H9 (cell line): ENCODE results near the gene ANKRD34A. TPM values are rescaled to one million over a fixed set of nuclear protein-coding genes. Genes with fewer than 3 reads are reported as not detected.

Source experiments
- DNase-seq: peaks from one replicate; pipeline ENCODE4 v3.0.0-alpha.2; 2017
- H2AFZ ChIP-seq: one replicate; pipeline ENCODE4 v1.6.1; 2013; ENCODE audit warnings: mild to moderate bottlenecking, low read length, control low read depth, moderate library complexity
- H2AK5ac ChIP-seq: 2 replicates; pipeline ENCODE4 v1.6.1; 2013; ENCODE audit warnings: low read length, control low read depth, mixed read lengths; ENCODE audit not compliant: insufficient read length
- H2BK120ac ChIP-seq: one replicate; pipeline ENCODE4 v1.6.1; 2013; ENCODE audit warnings: low read depth, mild to moderate bottlenecking, low read length, control low read depth, inconsistent platforms; ENCODE audit not compliant: poor library complexity, severe bottlenecking
- H2BK12ac ChIP-seq: 2 replicates; pipeline ENCODE4 v1.6.1; 2013; ENCODE audit warnings: low read length, control low read depth, mixed read lengths, low read depth; ENCODE audit not compliant: insufficient read length
- H2BK15ac ChIP-seq: 2 replicates; pipeline ENCODE4 v1.6.1; 2013; ENCODE audit warnings: low read depth, low read length, control low read depth
- H2BK20ac ChIP-seq: one replicate; pipeline ENCODE4 v1.6.1; 2013; ENCODE audit warnings: low read depth, mild to moderate bottlenecking, low read length, control low read depth, inconsistent platforms; ENCODE audit not compliant: poor library complexity, severe bottlenecking
- H2BK5ac ChIP-seq: 2 replicates; pipeline ENCODE4 v1.6.1; 2013; ENCODE audit warnings: low read length, control low read depth, mixed read lengths; ENCODE audit not compliant: insufficient read length
- H3K14ac ChIP-seq: 2 replicates; pipeline ENCODE4 v1.6.1; 2013; ENCODE audit warnings: low read length, control low read depth; ENCODE audit not compliant: insufficient read depth
- H3K18ac ChIP-seq: 2 replicates; pipeline ENCODE4 v1.6.1; 2013; ENCODE audit warnings: low read depth, mild to moderate bottlenecking, mixed read lengths, low read length, control low read depth; ENCODE audit not compliant: insufficient read length
- H3K23ac ChIP-seq: 2 replicates; pipeline ENCODE4 v1.6.1; 2013; ENCODE audit warnings: low read length, control low read depth, mixed read lengths, low read depth; ENCODE audit not compliant: insufficient read length
- H3K23me2 ChIP-seq: 2 replicates; pipeline ENCODE4 v1.6.1; 2013; ENCODE audit warnings: low read depth, mild to moderate bottlenecking, mixed read lengths, low read length, control low read depth; ENCODE audit not compliant: insufficient read length, poor library complexity, severe bottlenecking
- H3K27ac ChIP-seq: 2 replicates; pipeline ENCODE4 v1.5.1; 2013; ENCODE audit warnings: low read length, control low read depth, mixed read lengths, low read depth; ENCODE audit not compliant: insufficient read length
- H3K27me3 ChIP-seq: 2 replicates; pipeline ENCODE4 v1.6.1; 2013; ENCODE audit warnings: low read length, control low read depth, inconsistent platforms; ENCODE audit not compliant: insufficient read depth
- H3K4ac ChIP-seq: 2 replicates; pipeline ENCODE4 v1.6.1; 2013; ENCODE audit warnings: low read depth, mild to moderate bottlenecking, control low read depth, inconsistent platforms, low read length, moderate library complexity
- H3K4me1 ChIP-seq: 2 replicates; pipeline ENCODE4 v1.6.1; 2013; ENCODE audit warnings: low read length, control low read depth, inconsistent platforms; ENCODE audit not compliant: insufficient read depth
- H3K4me2 ChIP-seq: 2 replicates; pipeline ENCODE4 v1.6.1; 2013; ENCODE audit warnings: low read length, control low read depth, mixed read lengths; ENCODE audit not compliant: insufficient read length, insufficient read depth
- H3K56ac ChIP-seq: 2 replicates; pipeline ENCODE4 v1.6.1; 2013; ENCODE audit warnings: low read depth, mild to moderate bottlenecking, mixed read lengths, low read length, control low read depth; ENCODE audit not compliant: insufficient read length
- H3K79me1 ChIP-seq: 2 replicates; pipeline ENCODE4 v1.6.1; 2013; ENCODE audit warnings: low read depth, mild to moderate bottlenecking, moderate library complexity, low read length, control low read depth, inconsistent platforms; ENCODE audit not compliant: insufficient read depth, poor library complexity, severe bottlenecking
- H3K79me2 ChIP-seq: 2 replicates; pipeline ENCODE4 v1.6.1; 2013; ENCODE audit warnings: low read length, control low read depth, inconsistent platforms; ENCODE audit not compliant: insufficient read depth
- H3K9ac ChIP-seq: 2 replicates; pipeline ENCODE4 v1.6.1; 2013; ENCODE audit warnings: low read length, control low read depth, mixed read lengths; ENCODE audit not compliant: insufficient read length; ENCODE audit errors: extremely low read depth
- H3K9me3 ChIP-seq: one replicate; pipeline ENCODE4 v1.6.1; 2013; ENCODE audit warnings: low read depth, low read length, inconsistent platforms; ENCODE audit not compliant: control insufficient read depth
- H3T11ph ChIP-seq: one replicate; pipeline ENCODE4 v1.6.1; 2013; ENCODE audit warnings: mild to moderate bottlenecking, low read length, control low read depth, inconsistent platforms
- H4K20me1 ChIP-seq: one replicate; pipeline ENCODE4 v1.6.1; 2013; ENCODE audit not compliant: control insufficient read depth, insufficient read length, insufficient read depth
- H4K5ac ChIP-seq: 2 replicates; pipeline ENCODE4 v1.6.1; 2013; ENCODE audit warnings: low read depth, mild to moderate bottlenecking, mixed read lengths, low read length, control low read depth; ENCODE audit not compliant: insufficient read length
- H4K8ac ChIP-seq: replicated peaks from 2 replicates; pipeline ENCODE4 v1.6.1; 2013; ENCODE audit warnings: low read length, control low read depth, mixed read lengths, low read depth; ENCODE audit not compliant: insufficient read length
- H4K91ac ChIP-seq: 2 replicates; pipeline ENCODE4 v1.6.1; 2013; ENCODE audit warnings: low read depth, mild to moderate bottlenecking, moderate library complexity, mixed read lengths, low read length, control low read depth; ENCODE audit not compliant: insufficient read length
- H3K27ac Mint-ChIP-seq, 3 experiments: 2 replicates in 2 of 3; 3 replicates in 1 of 3; pipeline ENCODE4 v1.8.0; 2020 to 2021; ENCODE audit warnings: mixed read lengths in 3 of 3, mild to moderate bottlenecking in 1 of 3, moderate library complexity in 1 of 3
- H3K27me3 Mint-ChIP-seq: 2 replicates; pipeline ENCODE4 v1.8.0; 2021; ENCODE audit warnings: low read depth, mild to moderate bottlenecking, moderate library complexity, mixed read lengths
- H3K36me3 Mint-ChIP-seq, 3 experiments: 2 replicates in 2 of 3; 3 replicates in 1 of 3; pipeline ENCODE4 v1.8.0; 2020 to 2021; ENCODE audit warnings: low read depth in 3 of 3, mixed read lengths in 3 of 3; ENCODE audit not compliant: insufficient read depth in 1 of 3
- H3K4me1 Mint-ChIP-seq, 2 experiments: 2 replicates each; pipeline ENCODE4 v1.8.0; 2020; ENCODE audit warnings: mixed read lengths in 2 of 2
- H3K4me3 Mint-ChIP-seq, 2 experiments: 2 replicates in 1 of 2; 3 replicates in 1 of 2; pipeline ENCODE4 v1.8.0; 2020 to 2021; ENCODE audit warnings: mild to moderate bottlenecking in 2 of 2, mixed read lengths in 2 of 2, moderate library complexity in 1 of 2
- H3K9me3 Mint-ChIP-seq, 2 experiments: 2 replicates in 1 of 2; 3 replicates in 1 of 2; pipeline ENCODE4 v1.8.0; 2020; ENCODE audit warnings: mild to moderate bottlenecking in 2 of 2, mixed read lengths in 2 of 2, moderate library complexity in 1 of 2
- WGBS: extraction: QIAGEN DNeasy Blood & Tissue Kit; methylation state at CpG from one replicate; pipeline ENCODE4 v1.1.7; 2013; ENCODE audit warnings: missing lambda C conversion rate, low lambda C conversion rate, mixed read lengths; ENCODE audit not compliant: insufficient read length; ENCODE audit errors: extremely low coverage; 5-methylcytosine and 5-hydroxymethylcytosine counted together
- total RNA-seq: library from RNA; stranded (reverse); gene quantifications from 2 replicates; pipeline ENCODE4 v1.2.1, GENCODE V29; 2021
- TF ChIP-seq, protein P1 (sequence below): fragments of 200-600 bp; sonication (generic); conservative IDR thresholded peaks from 3 replicates; pipeline ENCODE4 v1.8.0; 2021; ENCODE audit warnings: antibody characterized with exemption, mild to moderate bottlenecking

ANKRD34A gene
- total RNA-seq, 1 experiment from 2014 or later, result 0.39 TPM

DNA sequence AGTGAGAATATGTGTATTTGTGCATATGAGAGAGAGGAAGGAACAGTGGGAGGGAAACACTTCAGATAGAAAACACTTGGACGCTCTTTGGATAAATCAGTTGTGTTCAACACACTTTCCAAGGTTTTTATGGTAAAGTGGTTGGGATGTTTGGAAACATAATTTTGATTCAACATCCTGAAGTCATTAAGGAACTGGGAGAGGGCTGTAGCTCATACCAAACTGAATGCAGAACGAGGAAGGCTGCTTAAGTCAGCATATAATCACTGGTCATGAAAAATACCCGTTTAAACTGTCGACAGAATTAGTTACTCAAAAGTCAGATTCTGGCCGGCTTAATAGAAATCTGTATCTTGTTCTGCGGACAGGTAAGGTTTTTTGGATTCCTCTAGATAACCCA is 21.5 kb downstream of the ANKRD34A start:
- Histone ChIP-seq H2BK15ac (no peak overlapping the region), H3K14ac (no peak overlapping the region), H3K9ac (no peak overlapping the region), H3K79me2 (no peaks in the 10 kb centered on the region), H3K79me1 (no peaks in the 10 kb centered on the region), H3K27me3 (no peaks in the 10 kb centered on the region), H3K4ac (no peak overlapping the region), H3K23me2 (no peaks in the 10 kb centered on the region), H2BK20ac (no peak overlapping the region), H3K4me2 (no peak overlapping the region), H3K56ac (no peak overlapping the region), H2BK120ac (no peak overlapping the region), H2BK12ac (no peak overlapping the region), H3K23ac (no peak overlapping the region), H3T11ph (no peak overlapping the region), H2AK5ac (no peak overlapping the region), H4K20me1 (no peaks in the 10 kb centered on the region), H4K91ac (no peak overlapping the region), H3K4me1 (peaks cover 6% of the 10 kb centered on the region; the same call in 1 of the 2 replicates), H2AFZ (no peak overlapping the region), H3K9me3 (no peaks in the 10 kb centered on the region), H3K27ac (no peak overlapping the region), H2BK5ac (no peak overlapping the region), H4K8ac (no peak overlapping the region), H3K18ac (no peak overlapping the region), H4K5ac (no peak overlapping the region)
- Mint-ChIP-seq H3K4me1 (peaks cover 11 to 14% of the 10 kb centered on the region in 2 experiments), H3K9me3 (no peaks in the 10 kb centered on the region), H3K27me3 (no peaks in the 10 kb centered on the region), H3K36me3 (no peaks in the 10 kb centered on the region), H3K4me3 (no peak overlapping the region), H3K27ac (no peak overlapping the region; a peak in 1 of 7 replicates)
- no peak for DNase-seq
- TF ChIP-seq, protein P1, sequence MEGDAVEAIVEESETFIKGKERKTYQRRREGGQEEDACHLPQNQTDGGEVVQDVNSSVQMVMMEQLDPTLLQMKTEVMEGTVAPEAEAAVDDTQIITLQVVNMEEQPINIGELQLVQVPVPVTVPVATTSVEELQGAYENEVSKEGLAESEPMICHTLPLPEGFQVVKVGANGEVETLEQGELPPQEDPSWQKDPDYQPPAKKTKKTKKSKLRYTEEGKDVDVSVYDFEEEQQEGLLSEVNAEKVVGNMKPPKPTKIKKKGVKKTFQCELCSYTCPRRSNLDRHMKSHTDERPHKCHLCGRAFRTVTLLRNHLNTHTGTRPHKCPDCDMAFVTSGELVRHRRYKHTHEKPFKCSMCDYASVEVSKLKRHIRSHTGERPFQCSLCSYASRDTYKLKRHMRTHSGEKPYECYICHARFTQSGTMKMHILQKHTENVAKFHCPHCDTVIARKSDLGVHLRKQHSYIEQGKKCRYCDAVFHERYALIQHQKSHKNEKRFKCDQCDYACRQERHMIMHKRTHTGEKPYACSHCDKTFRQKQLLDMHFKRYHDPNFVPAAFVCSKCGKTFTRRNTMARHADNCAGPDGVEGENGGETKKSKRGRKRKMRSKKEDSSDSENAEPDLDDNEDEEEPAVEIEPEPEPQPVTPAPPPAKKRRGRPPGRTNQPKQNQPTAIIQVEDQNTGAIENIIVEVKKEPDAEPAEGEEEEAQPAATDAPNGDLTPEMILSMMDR, result no peak
- no CpG with 5 or more reads among the region's 6 CpGs for WGBS
